ENCODE results near the gene CNOT3. TPM values are rescaled to one million over a fixed set of nuclear protein-coding genes. Genes with fewer than 3 reads are reported as not detected.

CNOT3 gene
- total and polyA plus RNA-seq, 12 donors, result 8.3 to 82.3 (median 47.1) TPM

GRCh38 chr19:54152878-54153524 lies 15.4 kb downstream of the CNOT3 start:
- 83 to 90% (median 86%) methylated on average over 13 to 25 of the region's 25 CpGs for WGBS, 4 donors
- peak in 1 of 7 donors; percentile 39 for DNase-seq
- H3K27me3 ChIP-seq, result no peaks in the 10 kb centered on the region
- peaks cover 0 to 2% of the 10 kb centered on the region in 2 donors for H3K4me1 ChIP-seq (replicated peaks in 1 of 2)
- H3K27ac ChIP-seq, result peak overlapping the region in 2 of 5 donors; percentile 30 to 34
- peaks cover 0 to 100% of the 10 kb centered on the region in 2 donors for H3K36me3 ChIP-seq (replicated peaks in 1 of 2)
- no peaks in the 10 kb centered on the region for H3K9me3 ChIP-seq (replicated peaks in 1 of 3)
- TF ChIP-seq CTCF (IDR thresholded peaks at IDR 0.05) (no peak), POLR2A (IDR thresholded peaks at IDR 0.05) (no peak)
- intact Hi-C loops (cut with DNase I), result no loop called here
- no peak overlapping the region for H3K4me3 ChIP-seq

- WGBS, 4 donors, result 83 to 89% (median 88%) methylated on average over 8 to 10 of the region's 10 CpGs; no CpG with 5 or more reads in 1 of the 4 donors
- TF ChIP-seq POLR2A (IDR thresholded peaks at IDR 0.05) (no peak), CTCF (IDR thresholded peaks at IDR 0.05) (no peak)
- peak in 1 of 7 donors; percentile 34 for DNase-seq
- Histone ChIP-seq H3K9me3 (replicated peaks in 1 of 3) (no peaks in the 10 kb centered on the region), H3K4me3 (no peak overlapping the region), H3K27ac (peak overlapping the region in 1 of 5 donors; percentile 30), H3K27me3 (no peaks in the 10 kb centered on the region), H3K36me3 (replicated peaks in 1 of 2) (peaks cover 0 to 93% of the 10 kb centered on the region in 2 donors), H3K4me1 (replicated peaks in 1 of 2) (peaks cover 7 to 10% of the 10 kb centered on the region in 2 donors)
- intact Hi-C loops (cut with DNase I), result no loop called here
Measured at GRCh38 chr19:54153731-54154326, 16.3 kb downstream of the CNOT3 start.

- Histone ChIP-seq H3K4me3 (no peak overlapping the region), H3K4me1 (replicated peaks in 1 of 2) (peaks cover 8 to 13% of the 10 kb centered on the region in 2 donors), H3K36me3 (replicated peaks in 1 of 2) (peaks cover 0 to 83% of the 10 kb centered on the region in 2 donors), H3K27ac (peak overlapping the region in 2 of 5 donors; percentile 3 to 6), H3K27me3 (no peaks in the 10 kb centered on the region), H3K9me3 (replicated peaks in 1 of 3) (no peaks in the 10 kb centered on the region)
- no peak for TF ChIP-seq CTCF (IDR thresholded peaks at IDR 0.05)
- no peak for TF ChIP-seq POLR2A (IDR thresholded peaks at IDR 0.05)
- WGBS, 4 donors, result 68 to 81% (median 74%) methylated on average over 14 to 18 of the region's 18 CpGs
- intact Hi-C loops (cut with DNase I), result no loop called here
- DNase-seq, result no peak
Measured at GRCh38 chr19:54154603-54155345, 17.2 kb downstream of the CNOT3 start.

- TF ChIP-seq POLR2A (IDR thresholded peaks at IDR 0.05) (no peak), CTCF (IDR thresholded peaks at IDR 0.05) (no peak)
- DNase-seq, result peak in 1 of 7 donors; percentile 48
- Histone ChIP-seq H3K27ac (peak overlapping the region in 2 of 5 donors; percentile 3 to 6), H3K4me1 (replicated peaks in 1 of 2) (peaks cover 16 to 20% of the 10 kb centered on the region in 2 donors), H3K36me3 (replicated peaks in 1 of 2) (peaks cover 0 to 74% of the 10 kb centered on the region in 2 donors), H3K27me3 (no peaks in the 10 kb centered on the region), H3K4me3 (no peak overlapping the region), H3K9me3 (replicated peaks in 1 of 3) (no peaks in the 10 kb centered on the region)
- WGBS, 4 donors, result 47 to 57% (median 47%) methylated on average over 4 to 19 of the region's 19 CpGs; no CpG with 5 or more reads in 1 of the 4 donors
- intact Hi-C loops (cut with DNase I), result no loop called here
Measured at GRCh38 chr19:54155694-54156093, 18.1 kb downstream of the CNOT3 start.

Data from adrenal gland (tissue), 12 donors.